K562 (cell line): ENCODE data around the gene ZBTB22. TPM values are rescaled to one million over a fixed set of nuclear protein-coding genes. Genes with fewer than 3 reads are reported as not detected.

Experiments used
- MECOM ChIP-seq: fragments of 250-450 bp; sonication (Bioruptor Pico); IDR thresholded peaks from 2 replicates; pipeline ENCODE4 v1.8.0; 2022; ENCODE audit warnings: inconsistent platforms
- polyA plus RNA-seq, 8 experiments: library from polyadenylated mRNA; depleted of rRNA in 4 of 8; stranded (reverse) in 5 of 8; unstranded in 3 of 8; fragments of >200 nt; fragmentation: Nextera tagmentation in 2 of 8; fragmentation: Illumina TruSeq in 1 of 8; extraction: Ambion mirVana in 2 of 8; extraction: Trizol in 1 of 8; gene quantifications; 2 replicates each; pipeline versions ENCODE4 v1.2.1 to v1.2.3, GENCODE V29; 2011 to 2014; ENCODE audit warnings: inconsistent platforms in 1 of 8, missing spikeins in 1 of 8
- total RNA-seq, 7 experiments: library from RNA; depleted of rRNA in 6 of 7; stranded (reverse); fragments of >200 nt in 6 of 7; fragmentation: Illumina TruSeq in 2 of 7; extraction: Trizol in 2 of 7; gene quantifications; 2 replicates each; pipeline versions ENCODE4 v1.2.1 to v1.2.3, GENCODE V29; 2011 to 2021; ENCODE audit warnings: low replicate concordance in 1 of 7
- TF ChIP-seq, protein P1 (sequence below): IDR thresholded peaks from 3 replicates; pipeline ENCODE4 v1.6.1; 2011; ENCODE audit warnings: borderline replicate concordance, mild to moderate bottlenecking, moderate library complexity; ENCODE audit not compliant: insufficient read length; ENCODE audit errors: extremely low read depth
- TF ChIP-seq, protein P2 (sequence below): sonication (generic); formaldehyde crosslinking; IDR thresholded peaks from 2 replicates; pipeline ENCODE4 v1.8.0; 2022; ENCODE audit warnings: missing genetic modification reagents, mild to moderate bottlenecking, borderline replicate concordance

ZBTB22 gene
- total and polyA plus RNA-seq, 9 of the 15 experiments (the other 6 are each of a cell fraction or from before 2014, with no cell fraction given), result 0.21 to 11.9 (median 7.1) TPM

DNA sequence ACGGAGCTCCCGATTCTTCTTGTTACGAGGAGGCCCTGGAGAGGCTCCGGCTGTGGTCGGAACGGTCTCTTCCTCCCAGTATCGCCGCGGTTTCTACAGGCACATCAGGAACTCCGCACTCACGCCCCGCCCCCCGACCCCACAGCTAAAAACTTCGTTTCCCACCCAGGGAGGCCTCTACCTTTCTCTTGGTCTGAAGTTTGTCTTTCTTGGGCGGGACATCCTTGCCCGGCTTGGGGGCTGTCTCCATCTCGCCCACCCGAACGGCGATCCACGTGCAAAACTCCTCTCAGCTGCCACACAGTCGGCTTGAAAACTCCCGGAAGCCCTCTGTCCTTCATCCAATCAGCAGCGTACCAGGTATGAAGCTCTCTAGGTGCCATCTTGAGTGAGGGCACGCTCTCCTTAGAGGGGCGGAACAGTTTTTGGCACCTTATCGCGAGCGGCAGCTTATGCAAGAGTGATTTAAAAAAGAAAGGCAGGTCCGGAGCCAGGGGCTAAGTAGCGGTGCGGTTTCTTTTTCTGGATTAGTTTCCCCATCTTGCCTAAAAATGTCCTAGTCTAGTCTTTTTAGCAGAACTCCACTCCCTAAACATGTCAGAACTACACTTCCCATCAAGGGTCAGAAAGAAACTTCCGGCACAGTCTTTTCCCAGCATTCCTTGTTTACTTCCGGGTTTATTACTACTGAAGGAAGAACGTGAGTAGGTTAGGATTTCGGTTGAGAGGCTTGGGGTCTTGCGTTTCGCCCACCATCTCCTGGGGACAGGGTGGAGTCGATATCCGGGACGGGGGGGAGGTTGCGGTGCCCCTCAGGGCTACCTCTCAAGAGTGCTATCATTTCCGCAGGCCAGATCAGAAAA is 28.4 kb downstream of the ZBTB22 start, which contains the start of the genes PFDN6 and WDR46 (continued):
- TF ChIP-seq, protein P1, sequence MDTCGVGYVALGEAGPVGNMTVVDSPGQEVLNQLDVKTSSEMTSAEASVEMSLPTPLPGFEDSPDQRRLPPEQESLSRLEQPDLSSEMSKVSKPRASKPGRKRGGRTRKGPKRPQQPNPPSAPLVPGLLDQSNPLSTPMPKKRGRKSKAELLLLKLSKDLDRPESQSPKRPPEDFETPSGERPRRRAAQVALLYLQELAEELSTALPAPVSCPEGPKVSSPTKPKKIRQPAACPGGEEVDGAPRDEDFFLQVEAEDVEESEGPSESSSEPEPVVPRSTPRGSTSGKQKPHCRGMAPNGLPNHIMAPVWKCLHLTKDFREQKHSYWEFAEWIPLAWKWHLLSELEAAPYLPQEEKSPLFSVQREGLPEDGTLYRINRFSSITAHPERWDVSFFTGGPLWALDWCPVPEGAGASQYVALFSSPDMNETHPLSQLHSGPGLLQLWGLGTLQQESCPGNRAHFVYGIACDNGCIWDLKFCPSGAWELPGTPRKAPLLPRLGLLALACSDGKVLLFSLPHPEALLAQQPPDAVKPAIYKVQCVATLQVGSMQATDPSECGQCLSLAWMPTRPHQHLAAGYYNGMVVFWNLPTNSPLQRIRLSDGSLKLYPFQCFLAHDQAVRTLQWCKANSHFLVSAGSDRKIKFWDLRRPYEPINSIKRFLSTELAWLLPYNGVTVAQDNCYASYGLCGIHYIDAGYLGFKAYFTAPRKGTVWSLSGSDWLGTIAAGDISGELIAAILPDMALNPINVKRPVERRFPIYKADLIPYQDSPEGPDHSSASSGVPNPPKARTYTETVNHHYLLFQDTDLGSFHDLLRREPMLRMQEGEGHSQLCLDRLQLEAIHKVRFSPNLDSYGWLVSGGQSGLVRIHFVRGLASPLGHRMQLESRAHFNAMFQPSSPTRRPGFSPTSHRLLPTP, result no peak
- no peak for TF ChIP-seq MECOM (CRISPR knock-in tag)
- TF ChIP-seq, protein P2, sequence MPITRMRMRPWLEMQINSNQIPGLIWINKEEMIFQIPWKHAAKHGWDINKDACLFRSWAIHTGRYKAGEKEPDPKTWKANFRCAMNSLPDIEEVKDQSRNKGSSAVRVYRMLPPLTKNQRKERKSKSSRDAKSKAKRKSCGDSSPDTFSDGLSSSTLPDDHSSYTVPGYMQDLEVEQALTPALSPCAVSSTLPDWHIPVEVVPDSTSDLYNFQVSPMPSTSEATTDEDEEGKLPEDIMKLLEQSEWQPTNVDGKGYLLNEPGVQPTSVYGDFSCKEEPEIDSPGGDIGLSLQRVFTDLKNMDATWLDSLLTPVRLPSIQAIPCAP (CRISPR knock-in tag), result no peak
